Skeletal muscle satellite cell (primary cell): Measurements from ENCODE around the gene AADAT.
"Not testable (repeated sequence)": the region's sequence is repeated elsewhere in the genome, so short reads cannot be mapped to it uniquely, and the experiment has no call there.

Experiments
- H3K27me3 ChIP-seq: 2 replicates; pipeline ENCODE4 v1.7.0; 2013; ENCODE audit warnings: low read length; ENCODE audit not compliant: control insufficient read depth, insufficient read depth
- H3K36me3 ChIP-seq: 2 replicates; pipeline ENCODE4 v1.7.0; 2013; ENCODE audit warnings: mild to moderate bottlenecking, control low read depth, low read length; ENCODE audit not compliant: insufficient read depth
- H3K4me1 ChIP-seq: 2 replicates; pipeline ENCODE4 v1.7.0; 2013; ENCODE audit warnings: low read length; ENCODE audit not compliant: control insufficient read depth, insufficient read depth
- H3K4me2 ChIP-seq: 2 replicates; pipeline ENCODE4 v1.7.0; 2013; ENCODE audit warnings: mild to moderate bottlenecking, low read length
- H3K4me3 ChIP-seq: 2 replicates; pipeline ENCODE4 v1.7.0; 2013; ENCODE audit warnings: low read length
- H3K9ac ChIP-seq: 2 replicates; pipeline ENCODE4 v1.7.0; 2013; ENCODE audit warnings: mild to moderate bottlenecking, low read depth, low read length, moderate library complexity
- H3K9me3 ChIP-seq: replicated peaks from 2 replicates; pipeline ENCODE4 v1.7.0; 2013; ENCODE audit warnings: mild to moderate bottlenecking, control low read depth, low read length

The AADAT gene

GRCh38 chr4:170111085-170111484 lies 21.3 kb upstream of the AADAT start:
- Histone ChIP-seq H3K27me3 (peaks cover 24% of the 10 kb centered on the region), H3K9me3 (no peaks in the 10 kb centered on the region), H3K4me2 (no peak overlapping the region), H3K36me3 (no peaks in the 10 kb centered on the region), H3K9ac (no peak overlapping the region), H3K4me1 (peaks cover 5% of the 10 kb centered on the region), H3K4me3 (no peak overlapping the region)

GRCh38 chr4:170110285-170110672 lies 20.5 kb upstream of the AADAT start:
- no peak overlapping the region for H3K4me2 ChIP-seq
- peaks cover 5% of the 10 kb centered on the region for H3K4me1 ChIP-seq
- no peaks in the 10 kb centered on the region for H3K36me3 ChIP-seq
- H3K27me3 ChIP-seq: peaks cover 27% of the 10 kb centered on the region
- no peak overlapping the region for H3K4me3 ChIP-seq
- H3K9ac ChIP-seq: no peak overlapping the region
- H3K9me3 ChIP-seq: no peaks in the 10 kb centered on the region

- Histone ChIP-seq H3K9ac (no peak overlapping the region), H3K4me3 (no peak overlapping the region), H3K4me1 (peaks cover 5% of the 10 kb centered on the region), H3K4me2 (no peak overlapping the region), H3K27me3 (peaks cover 31% of the 10 kb centered on the region), H3K9me3 (no peaks in the 10 kb centered on the region), H3K36me3 (no peaks in the 10 kb centered on the region)
These were observed 20.0 kb upstream of the AADAT start for GRCh38 chr4:170109586-170110284.

GRCh38 chr4:170106900-170107299 lies 17.1 kb upstream of the AADAT start:
- no peak overlapping the region for H3K9ac ChIP-seq
- H3K4me2 ChIP-seq: no peak overlapping the region
- peaks cover 21% of the 10 kb centered on the region for H3K27me3 ChIP-seq
- H3K4me1 ChIP-seq: peaks cover 5% of the 10 kb centered on the region
- H3K9me3 ChIP-seq: no peaks in the 10 kb centered on the region
- H3K4me3 ChIP-seq: no peak overlapping the region
- H3K36me3 ChIP-seq: no peaks in the 10 kb centered on the region

GRCh38 chr4:170102426-170102825 lies 12.7 kb upstream of the AADAT start:
- Histone ChIP-seq H3K9ac (no peak overlapping the region), H3K27me3 (peaks cover 15% of the 10 kb centered on the region), H3K4me1 (no peaks in the 10 kb centered on the region), H3K4me2 (no peak overlapping the region), H3K4me3 (no peak overlapping the region), H3K36me3 (no peaks in the 10 kb centered on the region), H3K9me3 (no peaks in the 10 kb centered on the region)

GRCh38 chr4:170098171-170098570 lies 8.4 kb upstream of the AADAT start:
- not testable (repeated sequence) for H3K4me3 ChIP-seq, H3K9me3 ChIP-seq, H3K9ac ChIP-seq, H3K4me1 ChIP-seq, H3K4me2 ChIP-seq, H3K36me3 ChIP-seq
- H3K27me3 ChIP-seq: peaks cover 14% of the 10 kb centered on the region

GRCh38 chr4:170097681-170098080 lies 7.9 kb upstream of the AADAT start:
- Histone ChIP-seq H3K4me1 (no peaks in the 10 kb centered on the region), H3K9me3 (no peaks in the 10 kb centered on the region), H3K4me2 (no peak overlapping the region), H3K27me3 (peaks cover 14% of the 10 kb centered on the region), H3K4me3 (no peak overlapping the region), H3K9ac (no peak overlapping the region), H3K36me3 (no peaks in the 10 kb centered on the region)

GRCh38 chr4:170093973-170094535 lies 4.3 kb upstream of the AADAT start:
- H3K4me1 ChIP-seq: peaks cover 9% of the 10 kb centered on the region
- H3K9me3 ChIP-seq: no peaks in the 10 kb centered on the region
- no peak overlapping the region for H3K9ac ChIP-seq

GRCh38 chr4:170091069-170091696 lies 1.4 kb upstream of the AADAT start:
- Histone ChIP-seq H3K9ac (no peak overlapping the region), H3K4me3 (no peak overlapping the region), H3K27me3 (peaks cover 4% of the 10 kb centered on the region), H3K9me3 (no peaks in the 10 kb centered on the region), H3K4me2 (no peak overlapping the region), H3K36me3 (peaks cover 20% of the 10 kb centered on the region), H3K4me1 (peaks cover 15% of the 10 kb centered on the region)

More at GRCh38 chr4:170093973-170094535, 4.3 kb upstream of the AADAT start:
- Histone ChIP-seq H3K36me3 (no peaks in the 10 kb centered on the region), H3K4me3 (no peak overlapping the region), H3K4me2 (no peak overlapping the region), H3K27me3 (peaks cover 11% of the 10 kb centered on the region)

GRCh38 chr4:170090352-170091052 lies 746 bp upstream of the AADAT start:
- Histone ChIP-seq H3K9ac (peak overlapping the region; percentile 90), H3K4me3 (peak overlapping the region; percentile 86), H3K4me1 (peaks cover 15% of the 10 kb centered on the region), H3K36me3 (peaks cover 24% of the 10 kb centered on the region), H3K4me2 (peak overlapping the region; percentile 90), H3K27me3 (peaks cover 3% of the 10 kb centered on the region), H3K9me3 (no peaks in the 10 kb centered on the region)

GRCh38 chr4:170089274-170089667 lies 485 bp downstream of the AADAT start:
- H3K9ac ChIP-seq: peak overlapping the region; percentile 90
- H3K27me3 ChIP-seq: no peaks in the 10 kb centered on the region
- peaks cover 30% of the 10 kb centered on the region for H3K36me3 ChIP-seq
- H3K4me3 ChIP-seq: peak overlapping the region; percentile 86
- H3K9me3 ChIP-seq: no peaks in the 10 kb centered on the region
- H3K4me1 ChIP-seq: peaks cover 15% of the 10 kb centered on the region
- peak overlapping the region; percentile 90 for H3K4me2 ChIP-seq
